Neuronal stem cell (in vitro differentiated cells): ENCODE measurements around the gene TNMD.

ENCODE experiments used
- DNase-seq: peaks from one replicate; pipeline ENCODE4 v3.0.0-alpha.2; 2013; ENCODE audit warnings: low spot score
- H2AFZ ChIP-seq: one replicate; pipeline ENCODE4 v1.6.1; 2013; ENCODE audit warnings: mild to moderate bottlenecking, low read length, inconsistent platforms
- H2AK5ac ChIP-seq: 2 replicates; pipeline ENCODE4 v1.6.1; 2013; ENCODE audit warnings: low read depth, mild to moderate bottlenecking, inconsistent platforms, low read length, moderate library complexity, mixed read lengths
- H2BK120ac ChIP-seq: 2 replicates; pipeline ENCODE4 v1.6.1; 2013; ENCODE audit warnings: low read depth, mild to moderate bottlenecking, inconsistent platforms, low read length, moderate library complexity, mixed read lengths
- H2BK12ac ChIP-seq: one replicate; pipeline ENCODE4 v1.6.1; 2013; ENCODE audit warnings: low read length, inconsistent platforms
- H2BK15ac ChIP-seq: 2 replicates; pipeline ENCODE4 v1.6.1; 2013; ENCODE audit warnings: mild to moderate bottlenecking, low read length, inconsistent platforms, mixed read lengths
- H2BK5ac ChIP-seq: one replicate; pipeline ENCODE4 v1.6.1; 2013; ENCODE audit warnings: inconsistent platforms, mild to moderate bottlenecking, low read length, moderate library complexity
- H3K14ac ChIP-seq: one replicate; pipeline ENCODE4 v1.6.1; 2013; ENCODE audit warnings: low read length, inconsistent platforms
- H3K18ac ChIP-seq: 2 replicates; pipeline ENCODE4 v1.6.1; 2013; ENCODE audit warnings: low read length, inconsistent platforms
- H3K23ac ChIP-seq: 2 replicates; pipeline ENCODE4 v1.6.1; 2013; ENCODE audit warnings: low read depth, mild to moderate bottlenecking, mixed read lengths, low read length, inconsistent platforms; ENCODE audit not compliant: poor library complexity
- H3K27ac ChIP-seq: replicated peaks from 3 replicates; pipeline ENCODE4 v1.5.1; 2013; ENCODE audit warnings: low read length, inconsistent platforms
- H3K27me3 ChIP-seq, 3 experiments: 2 replicates each; pipeline ENCODE4 v1.6.1; 2013; ENCODE audit warnings: low read length in 3 of 3, mild to moderate bottlenecking in 2 of 3, inconsistent platforms in 1 of 3, low read depth in 1 of 3, mixed read lengths in 1 of 3, moderate library complexity in 1 of 3; ENCODE audit not compliant: control insufficient read depth in 3 of 3, insufficient read depth in 3 of 3
- H3K36me3 ChIP-seq, 2 donors: replicated peaks in 1 of 2; 2 replicates each; pipeline ENCODE4 v1.6.1; 2013; ENCODE audit warnings: low read length in 2 of 2; ENCODE audit not compliant: control insufficient read depth in 2 of 2, insufficient read depth in 2 of 2
- H3K4ac ChIP-seq: 2 replicates; pipeline ENCODE4 v1.6.1; 2013; ENCODE audit warnings: inconsistent platforms, mild to moderate bottlenecking, low read length, moderate library complexity
- H3K4me1 ChIP-seq, 2 donors: 1 replicate in 1 of 2; 2 replicates in 1 of 2; pipeline ENCODE4 v1.6.1; 2013; ENCODE audit warnings: low read length in 2 of 2, low read depth in 1 of 2; ENCODE audit not compliant: control insufficient read depth in 2 of 2, insufficient read depth in 1 of 2
- H3K4me2 ChIP-seq: one replicate; pipeline ENCODE4 v1.6.1; 2013; ENCODE audit warnings: mild to moderate bottlenecking, low read length, inconsistent platforms; ENCODE audit not compliant: insufficient read depth, poor library complexity, severe bottlenecking
- H3K4me3 ChIP-seq, 2 donors: 2 replicates each; pipeline ENCODE4 v1.5.1; 2013; ENCODE audit warnings: low read length in 2 of 2, mild to moderate bottlenecking in 2 of 2, inconsistent platforms in 1 of 2, moderate library complexity in 1 of 2
- H3K79me1 ChIP-seq: one replicate; pipeline ENCODE4 v1.6.1; 2013; ENCODE audit warnings: low read depth, mild to moderate bottlenecking, inconsistent platforms, low read length, moderate library complexity
- H3K9ac ChIP-seq: one replicate; pipeline ENCODE4 v1.6.1; 2013; ENCODE audit warnings: mild to moderate bottlenecking, low read depth, low read length, inconsistent platforms; ENCODE audit not compliant: poor library complexity
- H3K9me3 ChIP-seq, 2 donors: replicated peaks in 1 of 2; 2 replicates each; pipeline versions ENCODE3 to v1.6.1; 2013; ENCODE audit warnings: low read length in 2 of 2, mild to moderate bottlenecking in 2 of 2, inconsistent platforms in 1 of 2, low read depth in 1 of 2, mixed read lengths in 1 of 2, moderate library complexity in 1 of 2; ENCODE audit not compliant: control insufficient read depth in 2 of 2, insufficient read depth in 1 of 2
- H4K8ac ChIP-seq: one replicate; pipeline ENCODE4 v1.6.1; 2013; ENCODE audit warnings: low read depth, mild to moderate bottlenecking, inconsistent platforms, low read length, moderate library complexity
- H4K91ac ChIP-seq: one replicate; pipeline ENCODE4 v1.6.1; 2013; ENCODE audit warnings: low read length, low read depth, mild to moderate bottlenecking, inconsistent platforms; ENCODE audit not compliant: poor library complexity
- WGBS, 2 donors: extraction: QIAGEN DNeasy Blood & Tissue Kit; methylation state at CpG; one replicate each; pipeline ENCODE4 v1.1.7; 2013; ENCODE audit warnings: missing lambda C conversion rate in 2 of 2, mixed read lengths in 1 of 2; ENCODE audit not compliant: insufficient read length in 2 of 2, insufficient replicate concordance in 1 of 2; ENCODE audit errors: extremely low coverage in 2 of 2; 5-methylcytosine and 5-hydroxymethylcytosine counted together

The TNMD gene

DNA sequence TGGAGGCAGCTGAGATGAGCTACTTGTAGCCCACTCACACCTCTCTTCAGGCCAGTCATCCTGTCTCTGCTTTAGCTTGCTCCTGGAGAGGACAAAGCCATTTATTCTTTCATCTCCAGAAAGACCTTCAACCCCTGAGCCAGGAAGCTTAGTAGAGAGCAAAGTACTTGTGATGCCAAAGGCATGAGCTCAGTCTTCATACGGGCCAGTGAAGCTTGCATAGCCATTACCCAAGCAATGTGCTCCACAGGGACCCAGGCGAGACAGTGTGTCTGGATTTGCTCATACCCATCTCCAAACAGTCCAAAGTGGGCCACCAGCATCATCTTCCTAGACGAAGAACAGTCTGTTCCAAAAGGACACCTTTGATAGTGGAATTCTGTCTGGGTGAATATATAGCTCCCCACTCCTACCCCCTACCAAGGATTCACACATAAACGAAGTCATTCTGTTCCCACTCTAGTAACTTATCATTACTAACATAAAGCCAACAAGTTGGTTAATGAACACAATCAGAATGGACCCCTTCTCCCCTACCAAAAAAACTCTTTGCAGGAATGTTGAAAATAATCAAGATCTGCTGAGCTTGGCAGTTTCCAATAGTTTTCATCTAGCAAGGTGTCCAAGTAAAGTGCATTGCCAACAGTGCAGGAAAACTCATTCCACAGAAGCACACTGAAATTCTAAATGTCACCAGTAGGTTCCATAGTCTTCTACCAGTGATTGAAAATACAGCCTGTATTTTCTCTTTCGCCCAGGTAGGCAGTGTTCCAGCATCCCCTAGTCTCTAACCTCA lies 6.7 kb downstream of the TNMD start:
- H2BK120ac ChIP-seq: no peak overlapping the region
- no peaks in the 10 kb centered on the region for H3K4me1 ChIP-seq
- no peak overlapping the region for H4K8ac ChIP-seq
- H3K4me2 ChIP-seq: no peak overlapping the region
- no peak overlapping the region for H3K23ac ChIP-seq
- no peak overlapping the region for H3K14ac ChIP-seq
- H3K9ac ChIP-seq: no peak overlapping the region
- H2AK5ac ChIP-seq: no peak overlapping the region
- H2BK12ac ChIP-seq: no peak overlapping the region
- H2BK15ac ChIP-seq: no peak overlapping the region
- no peaks in the 10 kb centered on the region for H3K36me3 ChIP-seq
- H3K4ac ChIP-seq: no peak overlapping the region
- no peaks in the 10 kb centered on the region for H3K79me1 ChIP-seq
- WGBS, 2 donors: no CpG with 5 or more reads among the region's 5 CpGs
- H3K27ac ChIP-seq: no peak overlapping the region
- H3K9me3 ChIP-seq: no peaks in the 10 kb centered on the region
- no peak for DNase-seq
- no peak overlapping the region for H4K91ac ChIP-seq
- H3K18ac ChIP-seq: no peak overlapping the region
- no peak overlapping the region for H3K4me3 ChIP-seq
- no peak overlapping the region for H2BK5ac ChIP-seq
- no peak overlapping the region for H2AFZ ChIP-seq
- H3K27me3 ChIP-seq: peaks cover 0 to 11% (median 0%) of the 10 kb centered on the region in 3 experiments

- H3K36me3 ChIP-seq: no peaks in the 10 kb centered on the region
- H3K4me1 ChIP-seq: no peaks in the 10 kb centered on the region
- no CpG with 5 or more reads among the region's 2 CpGs for WGBS, 2 donors
These were observed 8.4 kb downstream of the TNMD start for GRCh38 chrX:100593126-100593525.

DNA sequence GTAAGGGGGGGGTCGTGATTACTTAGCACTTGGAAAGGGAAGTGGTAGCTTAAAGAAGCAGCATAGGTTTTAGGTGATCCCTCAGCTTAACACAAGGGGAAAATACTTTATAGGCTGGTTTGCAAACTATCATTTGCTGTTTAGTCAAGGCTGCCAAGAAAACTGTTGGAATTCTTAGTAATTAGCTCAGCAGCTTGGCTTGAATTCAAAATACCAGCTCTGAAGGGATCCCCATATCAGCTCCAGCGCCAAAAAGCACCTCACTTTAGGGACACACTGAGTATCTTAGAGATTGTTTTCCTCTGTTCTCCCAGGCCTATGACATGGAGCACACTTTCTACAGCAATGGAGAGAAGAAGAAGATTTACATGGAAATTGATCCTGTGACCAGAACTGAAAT lies 8.8 kb downstream of the TNMD start:
- Histone ChIP-seq H3K4me3 (no peak overlapping the region), H3K4ac (no peak overlapping the region), H3K14ac (no peak overlapping the region), H2BK12ac (no peak overlapping the region), H3K27me3 (peaks cover 0 to 6% (median 0%) of the 10 kb centered on the region in 3 experiments), H3K4me1 (no peaks in the 10 kb centered on the region), H2BK120ac (no peak overlapping the region), H3K9me3 (no peaks in the 10 kb centered on the region), H3K18ac (no peak overlapping the region), H2BK5ac (no peak overlapping the region), H4K8ac (no peak overlapping the region), H3K79me1 (no peaks in the 10 kb centered on the region), H3K36me3 (no peaks in the 10 kb centered on the region), H2AFZ (no peak overlapping the region), H2BK15ac (no peak overlapping the region), H3K27ac (no peak overlapping the region), H3K9ac (no peak overlapping the region), H3K23ac (no peak overlapping the region), H3K4me2 (no peak overlapping the region), H2AK5ac (no peak overlapping the region), H4K91ac (no peak overlapping the region)
- DNase-seq: no peak
- WGBS, 2 donors: no CpG with 5 or more reads among the region's 2 CpGs

More at GRCh38 chrX:100593126-100593525, 8.4 kb downstream of the TNMD start:
- no peak overlapping the region for H2BK15ac ChIP-seq
- H2BK120ac ChIP-seq: no peak overlapping the region
- no peak for DNase-seq
- no peak overlapping the region for H4K8ac ChIP-seq
- H3K27me3 ChIP-seq: peaks cover 0 to 9% (median 0%) of the 10 kb centered on the region in 3 experiments
- no peak overlapping the region for H3K4ac ChIP-seq
- no peaks in the 10 kb centered on the region for H3K79me1 ChIP-seq
- H3K4me3 ChIP-seq: no peak overlapping the region
- H3K23ac ChIP-seq: no peak overlapping the region
- no peak overlapping the region for H2AFZ ChIP-seq
- H3K27ac ChIP-seq: no peak overlapping the region
- no peak overlapping the region for H3K18ac ChIP-seq
- no peak overlapping the region for H3K14ac ChIP-seq
- no peak overlapping the region for H3K4me2 ChIP-seq
- H3K9ac ChIP-seq: no peak overlapping the region
- H4K91ac ChIP-seq: no peak overlapping the region
- H2AK5ac ChIP-seq: no peak overlapping the region
- H2BK5ac ChIP-seq: no peak overlapping the region
- H3K9me3 ChIP-seq: no peaks in the 10 kb centered on the region
- no peak overlapping the region for H2BK12ac ChIP-seq

DNA sequence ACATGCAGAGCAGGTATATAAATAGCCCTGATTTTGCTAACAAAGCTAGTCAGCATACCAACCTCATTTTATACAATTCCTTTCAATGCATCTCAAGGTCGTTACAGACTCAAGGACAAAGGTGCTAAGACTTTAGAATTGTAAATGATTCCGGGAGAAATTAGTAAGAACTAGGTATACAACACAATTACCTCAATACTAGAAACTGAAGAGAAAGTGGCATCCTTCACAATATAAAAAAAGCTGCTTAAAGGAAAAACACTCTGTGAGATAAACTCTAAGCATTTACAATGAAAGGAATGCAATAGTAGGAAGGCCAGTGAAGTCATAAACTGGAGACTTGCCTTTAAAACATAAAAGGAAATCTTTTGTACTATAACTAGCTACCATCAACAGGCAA lies 11.9 kb downstream of the TNMD start:
- Histone ChIP-seq H4K91ac (no peak overlapping the region), H3K4me3 (no peak overlapping the region), H3K9me3 (no peaks in the 10 kb centered on the region), H2AK5ac (no peak overlapping the region), H2BK5ac (no peak overlapping the region), H3K14ac (no peak overlapping the region), H2BK15ac (no peak overlapping the region), H2BK12ac (no peak overlapping the region), H3K4me2 (no peak overlapping the region), H4K8ac (no peak overlapping the region), H3K23ac (no peak overlapping the region), H3K27ac (no peak overlapping the region), H3K27me3 (peaks cover 0 to 3% (median 0%) of the 10 kb centered on the region in 3 experiments), H3K4ac (no peak overlapping the region), H3K4me1 (no peaks in the 10 kb centered on the region), H3K36me3 (no peaks in the 10 kb centered on the region), H2BK120ac (no peak overlapping the region), H3K9ac (no peak overlapping the region), H3K79me1 (no peaks in the 10 kb centered on the region), H3K18ac (no peak overlapping the region), H2AFZ (no peak overlapping the region)
- WGBS, 2 donors: no CpG with 5 or more reads among the region's 2 CpGs
- no peak for DNase-seq
